Measurements from ENCODE around the gene PCSK6.
"Not testable (repeated sequence)": the region's sequence is repeated elsewhere in the genome, so short reads cannot be mapped to it uniquely, and the experiment has no call there.

PCSK6 gene

DNA sequence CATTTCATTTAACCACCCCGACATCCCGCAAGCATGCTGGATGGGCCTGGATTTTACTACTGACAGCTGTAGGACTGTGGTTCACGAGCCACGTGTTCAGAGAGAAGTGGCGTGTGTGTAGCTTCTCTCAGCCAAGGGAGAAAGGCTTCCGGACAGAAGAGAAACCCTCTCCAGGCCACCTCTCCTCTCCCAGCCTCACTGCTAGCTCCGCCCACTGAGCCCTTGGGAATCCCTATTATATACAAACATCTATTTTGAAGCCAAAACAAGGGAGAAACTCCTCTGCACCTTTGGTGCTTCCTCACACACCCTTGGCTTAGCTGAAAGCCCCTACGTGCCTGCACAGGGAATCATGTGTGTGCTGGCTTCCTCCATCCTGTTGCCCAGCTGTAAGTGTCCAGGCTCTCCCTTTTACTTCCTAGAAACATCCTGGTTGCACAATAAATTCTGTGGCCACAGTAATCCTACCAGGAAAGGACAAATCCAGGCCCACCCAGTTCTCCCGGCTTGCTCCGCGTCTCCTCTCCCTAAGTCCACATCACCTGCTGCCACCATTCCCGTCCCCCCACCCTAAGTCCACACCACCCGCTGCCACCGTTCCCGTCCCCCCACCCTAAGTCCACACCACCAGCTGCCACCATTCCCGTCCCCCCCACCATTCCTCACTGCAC, 30.5 kb downstream of the PCSK6 start:
- no peak for DNase-seq

DNA sequence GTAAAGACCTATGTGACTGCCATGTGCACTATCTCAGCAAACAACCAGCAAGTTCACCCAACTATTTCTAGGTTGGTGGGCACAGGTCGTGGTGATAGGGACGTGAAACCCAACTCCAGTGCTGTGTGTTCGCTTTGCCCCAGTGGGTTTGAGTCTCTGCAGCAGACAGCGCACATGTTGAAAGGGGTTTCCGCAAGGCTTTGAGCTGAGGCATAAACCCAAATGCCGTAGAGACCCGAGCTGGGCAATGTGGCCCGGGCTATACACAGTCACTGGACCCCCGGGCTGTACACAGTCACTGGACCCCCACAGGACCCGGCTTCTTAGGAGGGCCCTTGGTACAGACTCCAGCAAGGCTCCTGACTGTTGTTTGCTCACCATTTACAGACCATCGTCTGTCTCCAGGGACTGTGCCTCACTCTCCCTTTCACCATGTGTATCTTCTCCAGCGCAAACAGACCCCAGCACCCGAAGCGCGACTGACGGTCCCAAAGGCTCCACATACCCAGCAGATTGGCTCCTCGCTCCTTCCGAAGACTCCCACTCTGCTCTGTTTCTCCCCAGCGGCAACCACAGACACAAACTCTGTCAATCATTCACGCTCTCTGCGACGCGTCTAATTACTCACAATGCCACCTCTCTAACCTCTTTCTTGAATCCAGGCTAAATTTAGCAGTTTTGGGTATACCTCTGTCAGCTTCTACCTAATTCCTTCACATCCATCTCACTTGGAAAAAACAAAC, 31.2 kb downstream of the PCSK6 start:
- no peak for DNase-seq

DNA sequence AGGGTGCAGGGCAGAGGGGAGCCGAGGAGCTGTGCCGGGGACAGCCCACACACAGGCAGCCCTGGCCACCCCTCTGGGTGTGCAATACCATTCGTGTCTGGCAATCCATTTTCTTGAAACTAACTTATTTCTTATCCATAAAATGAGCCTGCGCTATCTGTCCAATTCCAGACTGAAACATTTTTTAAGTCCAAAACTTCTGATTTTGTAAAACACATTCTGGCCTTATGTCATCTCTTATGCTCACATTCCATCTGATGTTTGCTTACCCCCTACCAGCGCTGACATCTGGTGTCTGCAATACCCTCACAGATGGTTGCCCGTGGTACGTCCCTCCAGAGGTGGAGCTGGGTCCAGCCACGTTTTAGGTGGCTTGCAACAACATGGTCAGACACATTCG, 31.8 kb downstream of the PCSK6 start:
- DNase-seq = no peak

DNA sequence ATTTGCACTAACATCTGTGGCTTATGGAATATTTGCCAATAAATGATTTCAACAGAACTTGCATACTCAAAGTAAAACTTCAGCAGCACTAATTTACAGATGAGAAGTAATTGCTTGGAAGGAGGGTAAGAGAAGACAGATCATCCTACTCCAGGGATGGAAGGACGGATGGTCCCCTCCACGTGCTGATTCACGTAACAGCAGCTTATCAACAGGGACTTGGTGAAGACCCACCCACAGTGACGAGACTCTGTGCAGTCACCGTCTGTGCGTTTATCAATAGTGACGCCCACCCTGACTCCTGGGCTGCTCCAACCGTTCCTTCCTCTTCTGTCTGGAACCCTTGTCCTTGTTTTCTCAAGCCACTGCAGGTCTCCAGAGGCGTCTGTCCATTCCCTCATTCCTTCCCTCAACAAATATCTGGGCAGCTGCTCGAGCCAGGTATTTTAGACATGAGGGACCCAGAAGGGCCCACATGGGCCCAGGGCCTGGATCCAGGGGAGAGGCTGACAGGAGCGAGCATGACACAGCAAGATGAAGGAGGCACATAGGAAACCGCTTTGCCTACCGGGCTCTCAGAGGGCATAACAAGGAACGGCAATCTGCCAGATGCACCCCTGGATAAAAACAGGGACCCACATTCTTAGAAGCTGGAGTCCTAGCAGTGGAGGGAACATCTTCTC, 33.3 kb downstream of the PCSK6 start:
- DNase-seq = no peak

DNA sequence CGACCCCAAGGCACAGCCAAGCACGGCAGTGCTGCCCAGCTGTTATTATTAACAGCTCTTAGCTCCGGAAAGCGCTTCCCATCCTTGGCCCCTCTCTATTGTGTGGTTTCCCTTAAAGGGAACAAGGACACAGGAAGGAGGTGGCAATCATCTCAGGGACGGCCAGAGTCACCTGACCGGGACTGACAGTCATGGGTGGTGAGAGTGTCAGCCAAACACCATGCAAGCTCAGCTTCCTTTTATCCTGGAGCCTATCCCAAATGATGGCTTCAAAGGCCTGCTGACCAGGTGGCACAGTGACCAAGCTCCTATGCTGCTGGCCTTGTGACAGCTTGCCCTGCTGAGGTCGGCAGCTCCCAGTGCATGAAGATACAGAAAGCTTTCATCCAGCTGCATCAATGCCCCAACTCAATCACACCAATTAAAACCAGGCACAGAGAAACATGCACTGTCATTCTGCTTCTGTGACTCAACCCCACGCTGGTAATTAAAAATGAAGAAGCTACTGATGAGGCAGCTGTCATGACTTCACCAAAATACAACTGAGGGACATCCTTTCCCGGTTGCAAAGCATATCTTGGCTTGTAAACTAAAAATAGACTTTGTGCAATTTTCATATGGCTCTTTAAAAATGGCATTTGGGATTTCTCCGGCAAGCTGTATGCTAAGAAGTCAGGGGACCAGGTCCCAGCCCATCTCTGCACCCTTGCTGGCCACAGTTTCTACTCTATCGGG, 34.0 kb downstream of the PCSK6 start:
- DNase-seq = peak; percentile 54 to 56

DNA sequence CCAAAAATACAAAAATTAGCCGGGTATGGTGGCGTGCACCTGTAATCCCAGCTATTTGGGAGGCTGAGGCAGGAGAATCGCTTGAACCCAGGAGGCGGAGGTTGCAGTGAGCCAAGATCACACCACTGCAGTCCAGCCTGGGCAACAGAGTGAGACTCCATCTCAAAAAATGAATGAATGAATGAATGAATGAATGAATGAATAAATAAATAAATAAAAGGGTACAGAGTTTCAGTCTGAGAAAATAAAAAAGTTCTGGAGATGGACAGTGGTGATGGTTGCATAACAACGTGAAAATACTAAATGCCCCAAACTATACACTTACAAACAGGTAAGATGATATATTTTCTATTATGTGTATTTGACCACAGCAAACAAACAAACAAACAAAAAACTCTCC, 34.7 kb downstream of the PCSK6 start:
- DNase-seq = not testable (repeated sequence)

DNA sequence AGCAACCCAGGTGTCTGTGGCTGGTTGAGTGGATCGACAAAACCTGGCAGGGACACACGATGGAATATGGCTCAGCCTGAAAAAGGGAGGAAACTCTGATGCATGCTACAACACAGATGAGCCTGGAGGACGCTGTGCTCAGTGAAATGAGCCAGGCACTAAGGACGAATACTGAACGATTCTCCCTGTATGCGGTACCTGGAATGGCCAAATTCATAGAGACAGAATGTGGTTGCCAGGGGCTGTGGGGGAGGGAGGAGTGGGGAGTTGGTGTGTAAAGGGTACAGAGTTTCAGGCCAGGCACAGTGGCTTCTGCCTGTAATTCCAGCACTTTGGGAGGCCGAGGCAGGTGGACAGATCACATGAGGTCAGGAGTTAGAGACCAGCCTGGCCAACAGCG, 35.1 kb downstream of the PCSK6 start:
- DNase-seq = no peak

DNA sequence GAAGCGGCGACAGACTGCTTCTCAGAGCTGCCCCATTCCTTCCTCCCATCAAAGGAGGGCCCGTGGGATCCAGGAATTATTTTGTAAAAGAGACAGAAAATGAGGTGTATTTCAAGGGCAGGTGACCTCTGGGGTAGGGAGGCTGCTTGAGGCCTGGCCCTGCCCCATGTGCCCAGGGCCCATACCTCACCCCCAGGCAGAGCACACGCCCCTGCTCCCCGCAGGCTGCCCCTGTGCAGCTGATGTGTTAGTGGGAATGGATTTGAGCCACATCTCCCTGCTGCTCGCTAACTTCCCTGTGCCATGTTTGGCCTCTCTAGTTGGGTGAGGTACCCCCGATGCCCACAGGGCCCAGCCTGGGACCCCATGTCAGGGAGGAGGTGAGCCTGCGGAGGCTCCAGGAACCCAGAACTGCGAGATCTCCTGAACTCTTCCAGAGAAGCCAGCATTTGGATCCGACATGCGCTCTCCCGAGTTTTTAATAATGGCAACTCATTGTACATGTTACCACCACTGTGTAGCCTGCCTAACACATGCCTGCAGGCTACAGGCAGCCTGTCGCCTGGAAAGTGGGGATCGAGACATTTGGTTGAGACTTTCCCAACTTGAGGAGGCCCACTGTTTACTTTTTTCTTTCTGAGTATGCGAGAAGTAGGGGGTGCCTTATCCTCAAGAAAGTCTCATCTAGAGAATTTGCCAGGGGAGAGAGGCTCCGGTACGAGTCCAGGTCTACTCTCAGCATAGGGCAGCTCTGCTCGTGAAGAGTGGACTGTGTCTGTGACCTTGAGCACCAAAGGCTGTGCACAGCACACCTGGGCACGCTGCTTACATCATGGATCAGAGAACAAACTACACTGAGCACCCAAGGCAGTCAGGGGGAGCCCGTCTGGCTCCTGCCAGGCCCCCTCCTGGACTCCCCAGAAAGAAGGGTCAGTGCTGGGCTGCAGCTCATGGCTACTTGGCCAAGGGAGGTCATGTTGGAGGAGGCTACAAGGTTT, 36.1 kb downstream of the PCSK6 start:
- DNase-seq = no peak

DNA sequence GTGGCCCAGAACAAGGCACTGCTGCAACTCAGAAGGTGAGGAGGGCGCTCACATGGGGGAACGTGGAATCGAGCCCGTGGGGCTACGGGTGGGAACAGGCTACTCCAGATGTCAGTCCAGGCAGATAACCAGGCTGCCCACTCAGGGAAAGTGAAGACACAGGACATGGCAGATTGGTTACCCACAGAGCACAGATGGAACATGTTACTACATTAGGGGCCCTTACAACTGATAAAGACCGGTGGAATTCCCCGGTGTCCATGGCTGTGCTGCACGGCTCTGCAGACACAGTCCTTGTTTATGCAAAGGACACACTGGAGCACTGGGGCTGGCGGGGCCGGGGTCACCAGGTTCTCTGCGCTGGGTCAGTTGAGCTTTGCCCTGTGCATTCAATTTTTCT, 36.9 kb downstream of the PCSK6 start:
- no peak for DNase-seq

DNA sequence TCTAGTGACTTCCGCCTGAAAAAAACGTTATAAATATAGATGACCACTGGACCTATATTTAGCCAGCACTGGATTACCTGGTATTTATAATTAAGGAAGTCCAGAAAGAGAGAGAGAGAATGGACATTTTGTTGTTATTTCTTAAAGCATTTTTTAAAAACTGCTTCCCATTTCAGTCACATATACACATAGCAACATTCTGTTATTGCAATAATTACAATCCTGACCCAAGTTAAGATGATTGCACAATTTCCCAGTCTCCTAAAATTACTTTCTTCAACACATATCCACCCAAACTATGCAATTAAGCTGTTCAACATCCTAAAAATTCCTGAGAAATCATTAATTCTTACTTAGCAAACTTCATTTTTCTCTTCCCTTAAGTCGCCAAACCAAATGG, 37.7 kb downstream of the PCSK6 start:
- peak; percentile 21 to 37 for DNase-seq

DNA sequence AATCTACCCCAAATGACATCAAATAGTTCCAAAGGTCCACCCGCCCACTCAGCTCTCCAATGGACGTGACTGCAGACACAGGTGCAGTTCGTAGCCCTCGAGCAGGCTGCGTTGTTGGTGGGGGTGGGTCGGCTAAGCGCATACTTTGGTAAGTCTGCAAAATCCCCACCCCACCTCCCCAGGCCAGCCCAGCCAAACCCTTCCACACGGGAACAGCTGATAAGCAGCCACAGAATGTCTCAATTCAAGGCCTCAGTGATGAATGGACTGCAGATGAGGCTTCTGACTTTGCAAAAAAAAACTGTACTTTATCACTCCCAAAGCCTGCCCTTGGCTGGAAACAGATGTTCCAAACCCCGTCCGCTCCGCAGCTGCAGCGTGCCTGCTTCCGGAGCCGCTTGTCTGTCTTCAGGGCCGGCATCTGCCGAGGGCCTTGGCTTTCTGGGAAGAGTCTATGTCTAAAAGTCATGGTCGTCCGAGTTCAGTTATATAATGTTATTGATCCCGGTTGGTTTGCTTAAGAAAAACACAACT, 38.2 kb downstream of the PCSK6 start:
- DNase-seq = peak; percentile 38 to 67

DNA sequence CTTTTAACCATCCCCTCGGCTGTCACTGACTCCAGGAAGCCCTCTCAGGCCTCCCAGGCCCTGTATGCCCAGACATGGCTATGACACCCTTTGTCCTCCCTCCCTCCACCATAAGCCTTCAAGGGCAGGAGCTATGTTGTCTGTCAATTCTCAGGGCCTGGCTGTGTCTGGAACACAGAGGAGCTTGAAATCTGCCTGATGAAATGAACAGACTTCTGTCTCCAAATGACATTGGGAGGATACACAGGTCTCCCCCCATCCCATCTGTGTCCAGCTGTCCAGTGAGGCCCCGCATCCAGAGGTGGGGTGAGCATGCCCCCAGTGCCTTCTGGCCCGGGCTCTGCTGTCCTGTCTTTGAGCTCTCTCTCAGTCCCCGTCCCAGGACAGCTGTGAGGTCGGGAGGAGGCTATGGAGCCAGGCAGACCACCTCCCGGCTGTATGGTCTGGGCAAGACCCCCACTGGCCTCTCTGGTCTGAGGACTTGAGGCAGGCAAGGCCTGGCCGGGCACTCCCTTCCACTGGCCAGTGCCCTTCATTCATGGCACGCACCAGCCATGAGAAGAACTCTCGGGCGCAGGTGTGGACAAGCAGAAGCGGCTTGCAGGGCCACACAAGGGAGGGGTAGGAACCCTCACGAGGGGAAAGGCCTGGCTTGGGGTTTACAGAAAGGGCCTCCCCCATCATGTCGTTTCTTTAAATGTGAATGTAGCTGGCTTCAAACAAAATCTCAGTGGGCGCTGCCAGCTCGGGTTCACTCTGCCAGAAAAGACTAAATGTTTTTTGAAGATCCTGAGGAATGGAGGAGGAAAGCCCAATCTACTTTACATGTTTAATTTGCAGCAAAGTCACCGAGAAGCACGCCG, 38.9 kb downstream of the PCSK6 start:
- no peak for DNase-seq

DNA sequence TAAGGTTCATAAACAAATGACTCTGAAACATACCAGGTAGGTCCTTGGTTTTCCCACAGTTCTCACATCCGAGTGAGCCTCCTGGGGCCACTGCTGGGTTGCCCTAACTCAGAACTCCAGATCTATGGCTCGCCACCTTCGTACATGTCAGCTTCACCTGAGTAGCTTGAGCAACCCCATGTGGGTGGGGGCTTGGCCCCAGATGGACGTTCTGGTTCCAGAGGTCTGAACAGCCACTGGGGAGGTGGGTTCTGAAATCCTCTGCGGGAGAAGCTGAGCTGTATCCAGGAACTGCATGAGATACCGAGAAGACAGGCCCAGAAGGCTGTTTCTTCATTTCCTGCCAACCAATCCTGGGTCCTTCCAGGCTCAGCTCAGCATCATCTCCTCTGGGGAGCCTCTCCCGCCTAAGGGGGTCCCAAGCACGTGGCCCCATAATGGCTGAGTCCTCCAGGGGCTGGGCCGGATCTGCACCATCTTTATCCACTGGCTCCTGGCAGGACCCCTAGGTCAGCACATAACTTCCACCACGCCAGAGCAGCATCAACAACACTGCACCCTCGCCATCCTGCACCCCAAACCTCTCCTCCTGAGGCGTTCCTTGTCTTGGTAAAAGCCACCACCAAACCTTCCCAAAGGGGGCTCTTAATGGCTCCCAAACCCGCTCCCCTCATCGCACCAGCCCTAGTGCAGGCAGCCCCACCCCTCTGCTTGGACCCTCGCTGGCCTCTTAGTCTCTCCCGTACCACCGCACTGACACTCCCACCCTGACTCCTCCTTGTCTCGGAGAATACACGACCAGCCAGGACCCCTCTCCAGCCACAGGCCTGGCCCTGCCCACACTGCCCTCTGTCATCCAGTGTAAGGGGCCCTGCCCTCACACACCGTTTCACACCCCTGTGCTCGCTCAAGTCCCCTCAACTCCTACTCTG, 39.8 kb downstream of the PCSK6 start:
- no peak for DNase-seq

DNA sequence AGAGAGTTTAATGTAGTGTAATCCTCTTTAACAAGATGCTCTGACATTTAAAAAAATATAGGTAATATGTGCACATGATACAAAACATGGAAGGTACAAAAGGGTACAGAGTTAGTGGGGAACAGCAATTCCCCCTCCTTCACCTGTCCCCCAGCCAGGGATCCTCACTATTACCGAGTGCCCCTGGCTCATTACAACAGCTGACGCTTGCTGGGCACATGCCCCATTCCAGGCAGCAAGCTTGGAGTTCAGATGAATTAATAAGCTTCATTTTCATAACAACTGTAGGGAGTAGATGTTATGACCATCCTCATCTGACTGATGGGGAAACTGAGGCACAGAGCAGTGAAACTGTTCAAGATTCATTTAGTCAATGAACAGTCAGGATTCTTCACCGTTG, 41.2 kb downstream of the PCSK6 start:
- no peak for DNase-seq

DNA sequence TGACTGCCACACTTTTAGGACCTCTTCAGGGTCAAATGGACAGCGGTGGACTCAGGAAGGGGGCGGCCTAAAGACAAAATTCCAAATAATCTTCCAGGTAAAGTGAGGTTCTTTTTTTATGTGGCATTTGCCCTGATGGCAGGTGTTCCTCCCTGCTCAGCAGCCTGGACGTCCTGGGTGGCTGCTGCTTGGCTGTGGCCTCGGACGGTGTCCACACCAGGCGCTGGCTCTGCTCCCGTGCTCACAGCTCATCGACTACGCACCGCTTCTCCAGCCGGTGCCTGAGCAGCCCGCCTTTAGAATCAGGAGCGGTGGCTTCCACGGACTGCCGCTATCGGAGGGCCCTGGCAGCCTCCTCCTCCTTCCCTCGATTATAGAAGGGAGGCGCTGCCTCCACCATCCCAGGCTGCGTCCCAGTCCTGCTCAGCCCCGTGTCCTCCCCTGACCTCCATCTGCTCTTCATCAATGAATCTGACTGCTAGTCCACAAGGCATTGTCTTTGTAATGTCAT, 41.9 kb downstream of the PCSK6 start:
- DNase-seq = no peak

DNA sequence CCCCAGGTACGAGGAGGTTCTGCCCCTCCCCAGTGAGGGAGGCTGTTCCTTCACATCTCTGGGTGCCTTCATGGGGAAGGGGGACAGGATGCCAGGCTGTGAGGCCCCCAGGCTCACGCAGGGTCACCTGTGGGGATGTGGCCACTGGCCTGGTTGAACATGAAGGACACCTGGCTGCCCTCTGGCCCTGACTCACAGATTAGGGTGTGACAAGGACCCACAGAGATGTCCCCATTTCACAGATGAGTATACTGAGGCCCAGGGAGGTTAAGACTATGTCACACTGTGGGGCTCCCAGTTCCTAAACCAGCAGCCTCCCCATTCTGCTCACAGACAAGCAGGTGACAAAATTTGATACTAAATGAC, 42.4 kb downstream of the PCSK6 start:
- no peak for DNase-seq

DNA sequence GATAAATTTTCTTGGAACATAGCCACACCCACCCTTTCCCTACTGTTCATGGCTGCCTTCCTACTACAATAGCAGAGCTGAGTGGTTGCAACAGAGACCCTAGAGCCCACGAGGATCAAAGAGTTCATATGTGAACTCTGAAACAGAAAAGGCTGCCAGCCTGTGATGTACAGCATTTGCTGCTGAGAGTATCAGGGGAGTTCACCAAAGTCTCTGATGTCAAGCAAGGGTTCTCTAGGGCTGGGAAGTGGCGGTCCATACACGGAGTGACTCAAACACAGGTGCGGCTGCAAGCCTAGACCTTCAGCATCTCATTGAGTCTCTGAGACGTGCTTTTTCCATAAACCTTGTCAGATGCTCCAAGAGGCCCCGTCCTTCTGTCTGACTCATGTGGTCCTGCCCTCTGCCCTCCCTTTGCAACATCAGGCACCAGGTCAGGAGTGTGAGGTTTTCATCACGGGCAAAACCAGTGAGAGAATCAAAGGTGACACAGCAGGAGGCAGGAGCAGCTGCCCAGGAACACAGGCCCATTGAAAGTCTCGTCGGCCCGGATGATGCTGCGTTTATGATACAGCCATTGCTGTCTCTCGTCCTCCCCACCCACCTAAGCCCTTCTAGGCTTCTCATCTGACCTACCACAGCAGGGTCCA, 42.9 kb downstream of the PCSK6 start:
- no peak for DNase-seq

DNA sequence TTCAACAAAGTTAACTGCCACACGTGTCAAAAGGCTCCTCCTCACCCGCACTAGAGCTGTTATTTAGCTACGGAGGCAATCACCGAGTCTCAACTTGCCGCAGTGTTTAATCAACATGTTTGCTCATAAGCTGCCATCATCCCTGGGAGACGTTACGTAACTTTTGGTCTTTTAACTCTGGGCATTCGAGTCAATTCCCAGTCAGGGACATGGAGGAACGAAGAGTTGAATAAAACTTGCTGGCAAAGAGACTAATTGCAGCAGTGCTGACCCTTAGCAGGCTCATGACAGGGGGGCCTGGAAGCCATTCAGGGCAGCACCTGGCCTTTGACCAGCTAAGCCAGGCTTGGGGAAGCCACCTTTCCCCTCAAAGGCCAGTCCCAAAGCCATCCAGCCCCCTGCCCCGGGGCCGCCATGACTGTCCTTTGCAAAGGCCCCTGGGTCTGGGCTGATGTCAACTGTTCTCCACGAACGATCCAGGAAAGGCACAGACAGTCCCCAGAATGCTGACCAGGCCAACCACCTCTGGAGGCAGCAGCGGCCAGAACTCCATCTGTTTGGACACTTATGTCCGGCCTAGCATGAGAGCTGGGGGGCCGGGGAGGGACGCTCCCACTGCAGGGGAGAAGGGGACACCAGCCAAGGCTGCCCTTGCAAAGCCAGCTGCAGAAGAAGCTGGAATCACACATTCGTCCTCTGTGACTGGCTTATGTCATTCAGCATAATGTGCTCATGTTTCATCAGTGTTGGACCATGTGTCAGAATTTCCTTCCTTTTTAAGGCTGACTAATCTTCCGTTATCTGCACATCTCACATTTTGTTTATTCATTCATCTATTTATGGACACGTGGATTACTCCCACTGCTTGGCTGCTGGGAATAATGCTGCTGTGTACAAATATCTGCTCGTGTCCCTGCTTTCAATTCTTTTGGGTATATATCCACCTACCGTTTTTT, 43.7 kb downstream of the PCSK6 start:
- peak; percentile 33 to 39 for DNase-seq

Data from AML-193 (cell line).